Motor neuron (in vitro differentiated cells): ENCODE data around the gene FH. TPM values are rescaled to one million over a fixed set of nuclear protein-coding genes. Genes with fewer than 3 reads are reported as not detected.
A peak's percentile ranks its signal among the peaks of the same experiment; 100 is the strongest.

ENCODE experiments used
- ATAC-seq, 8 experiments: fragments of 200-7000 bp; cut with Tn5 transposase; replicated peaks in 6 of 8; 2 replicates each; pipeline ENCODE4 v1.8.0; 2021; ENCODE audit warnings: mild to moderate bottlenecking in 8 of 8, moderate library complexity in 8 of 8
- H3K27ac ChIP-seq, 2 donors: fragments of 250-450 bp; sonication (Bioruptor Pico); 2 replicates each; pipeline ENCODE4 v1.9.0; 2021; ENCODE audit warnings: antibody characterized with exemption in 2 of 2, mild to moderate bottlenecking in 2 of 2, moderate library complexity in 1 of 2
- H3K4me1 ChIP-seq, 2 donors: fragments of 250-450 bp; sonication (Bioruptor Pico); replicated peaks in 1 of 2; 2 replicates each; pipeline ENCODE4 v1.6.1; 2021; ENCODE audit warnings: antibody characterized with exemption in 2 of 2, mild to moderate bottlenecking in 2 of 2, moderate library complexity in 1 of 2
- H3K4me3 ChIP-seq, 5 donors: fragments of 250-450 bp; sonication (Bioruptor Pico); 2 replicates each; pipeline ENCODE4 v1.9.0; 2021; ENCODE audit warnings: antibody characterized with exemption in 5 of 5, mild to moderate bottlenecking in 5 of 5, moderate library complexity in 4 of 5
- WGBS, 10 experiments: fragments of 450-650 bp; shearing (Covaris generic); methylation state at CpG; one replicate each; pipeline ENCODE4 v1.0.0; 2022; 5-methylcytosine and 5-hydroxymethylcytosine counted together
- in situ Hi-C, 9 experiments: fragments of 400-800 bp; cut with MboI; loops; one replicate each; pipeline ENCODE4 v1.15.0; 2021; ENCODE audit warnings: low sequenced_read_pairs in 9 of 9, low pct_unique_long_range_greater_than_20kb in 2 of 9; ENCODE audit not compliant: unreplicated experiment in 9 of 9
- total RNA-seq, 8 experiments: library from RNA; unstranded; fragments of 300-600 nt; gene quantifications; 2 replicates each; pipeline versions ENCODE4 v1.2.3 to v1.2.4, GENCODE V29; 2022

Gene FH
- total RNA-seq = 100 to 1,000 TPM in 3 of 8 experiments, 10 to 100 TPM in 5; 51.5 to 129 (median 95.5) TPM

DNA sequence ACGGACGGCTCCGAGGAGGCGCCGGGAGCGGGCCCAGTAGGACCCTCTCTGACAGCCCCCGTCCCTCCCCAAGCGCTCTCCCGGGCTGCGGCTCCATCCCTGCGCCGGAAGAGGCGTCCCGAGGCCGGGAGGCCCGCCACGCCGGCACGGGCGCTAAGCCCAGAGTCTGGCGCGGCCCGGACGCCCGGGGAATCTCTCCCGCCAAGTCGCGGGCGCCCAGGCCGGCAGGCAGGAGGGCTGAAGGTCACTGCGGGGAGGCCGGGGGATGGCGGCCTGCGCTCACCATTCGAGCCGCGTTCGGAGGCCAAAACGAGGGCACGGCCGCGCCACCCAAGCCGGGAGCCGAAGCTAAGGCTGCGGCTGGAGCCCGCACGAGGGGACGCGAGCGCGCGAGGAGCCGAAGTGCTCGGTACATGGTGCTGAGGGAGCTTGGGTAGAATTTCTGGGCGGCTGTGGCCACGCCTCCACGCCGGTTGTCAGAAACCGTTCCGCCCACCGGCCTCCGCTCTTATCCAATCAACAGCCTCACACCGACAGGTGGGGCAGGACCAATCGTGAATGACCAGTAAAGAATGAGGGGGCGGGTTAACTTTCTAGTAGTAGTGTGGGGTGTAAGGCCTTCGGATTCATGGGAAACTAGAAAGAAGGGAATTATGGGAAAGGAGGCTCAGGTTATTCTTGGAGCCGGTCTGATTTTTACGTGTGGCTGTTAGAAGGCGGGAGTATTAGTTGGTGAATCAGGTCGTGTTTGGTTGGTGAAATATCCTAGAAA lies at the start of gene FH:
Gene FH (minus strand): TSS at position 448 of the 772 bp plus-strand sequence. CDS start 33 bp downstream, at position 415.
- peaks cover 4 to 24% of the 10 kb centered on the region in 2 donors for H3K4me1 ChIP-seq
- peak within 1 kb of the TSS; percentile 73 to 97 (median 76) for H3K4me3 ChIP-seq
- peak within 1 kb of the TSS; percentile 64 to 72 for H3K27ac ChIP-seq
- ATAC-seq = peak; percentile 91 to 97 (median 96)
- WGBS, 10 experiments = 0 to 1% (median 0%) methylated on average over 1 to 41 of the region's 70 CpGs
- in situ Hi-C loops = loop anchor here in 3 of 9 experiments (10.0 to 25.0 kb wide), 2 partner anchors 315 to 632 kb away; no protein-coding TSS in a partner anchor

DNA sequence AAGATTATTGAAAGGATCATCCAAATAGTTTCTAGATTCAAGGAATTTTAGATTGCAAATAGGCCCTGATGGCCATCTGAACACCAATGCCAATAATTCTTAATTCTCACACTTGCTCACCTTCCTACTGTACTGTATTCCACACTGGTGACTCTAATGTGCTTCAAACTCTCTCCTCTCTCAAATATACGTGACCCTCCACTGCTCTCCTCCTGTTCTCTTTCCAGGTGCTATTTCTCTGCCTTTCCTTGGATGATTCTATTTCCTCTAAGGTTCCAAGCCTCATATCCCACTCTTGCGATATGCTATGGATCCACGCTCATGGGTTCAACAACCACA lies 41.3 kb upstream of the FH start:
- WGBS, 10 experiments = 50 to 100% (median 81%) methylated on average over 1 to 3 of the region's 3 CpGs
- Histone ChIP-seq H3K4me1 (no peaks in the 10 kb centered on the region), H3K27ac (no peak overlapping the region), H3K4me3 (no peak overlapping the region)
- no peak for ATAC-seq
- in situ Hi-C loops = no loop called here

DNA sequence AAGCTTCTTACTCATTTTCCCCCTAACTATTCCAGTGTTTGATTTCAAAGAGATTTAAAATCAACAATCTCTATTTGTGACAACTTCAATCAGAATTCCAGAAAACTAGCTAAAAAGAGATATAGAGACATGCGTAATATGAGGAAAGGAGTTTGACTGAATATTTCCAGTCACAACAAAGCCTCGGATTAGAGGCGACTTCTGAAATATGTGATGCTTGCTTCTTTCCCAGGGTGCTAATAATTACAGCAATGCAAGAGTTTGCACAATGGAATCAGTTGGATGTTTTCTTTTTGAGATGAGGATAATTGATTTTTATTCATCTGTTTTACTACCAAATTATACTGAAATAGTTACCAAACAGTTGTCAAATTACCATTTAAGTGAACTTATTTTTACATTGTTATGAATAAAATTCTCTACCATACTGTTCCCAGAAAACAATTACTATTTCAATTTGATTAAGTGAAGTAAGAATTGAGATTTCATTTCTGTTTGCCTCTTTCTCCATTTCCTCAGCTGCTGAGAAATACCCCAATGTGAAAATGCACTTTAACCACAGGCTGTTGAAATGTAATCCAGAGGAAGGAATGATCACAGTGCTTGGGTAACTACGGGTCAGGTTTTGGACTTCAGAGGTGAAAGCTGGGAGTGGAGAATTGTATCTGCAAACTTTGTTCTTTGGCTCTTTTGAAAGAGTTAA lies 40.7 kb upstream of the FH start:
- no peak for ATAC-seq
- 26 to 96% (median 86%) methylated on average over 1 to 4 of the region's 4 CpGs for WGBS, 10 experiments
- Histone ChIP-seq H3K4me1 (no peaks in the 10 kb centered on the region), H3K4me3 (no peak overlapping the region), H3K27ac (no peak overlapping the region)
- in situ Hi-C loops = no loop called here

DNA sequence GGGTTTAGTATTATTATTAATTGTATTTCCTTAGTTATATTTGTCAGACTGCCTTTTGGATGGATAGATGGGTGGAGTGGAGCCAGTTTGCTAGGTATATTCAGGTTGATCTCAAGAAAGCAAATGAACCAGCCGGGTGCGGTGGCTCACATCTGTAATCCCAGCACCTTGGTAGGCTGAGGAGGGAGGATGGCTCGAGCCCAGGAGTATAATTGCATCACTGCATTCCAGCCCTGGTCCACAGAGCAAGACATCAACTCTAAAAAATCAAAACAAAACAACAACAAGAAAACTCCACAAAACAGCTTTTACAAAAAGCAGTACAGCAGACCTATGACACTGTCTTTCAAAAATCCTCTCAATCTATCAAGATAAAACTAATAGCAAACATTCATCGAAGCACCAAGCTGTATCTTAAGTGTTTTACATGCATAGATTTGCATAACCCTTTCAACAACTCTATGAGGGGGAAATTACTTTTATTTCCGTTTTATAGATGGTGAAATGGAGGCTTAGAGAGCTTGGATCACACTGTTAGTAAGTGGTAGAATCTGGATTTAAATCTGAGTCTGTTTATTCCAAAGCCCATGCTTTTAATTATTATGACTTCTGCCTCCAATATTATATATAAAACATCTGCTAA lies 38.1 kb upstream of the FH start:
- Histone ChIP-seq H3K4me1 (no peaks in the 10 kb centered on the region), H3K27ac (no peak overlapping the region), H3K4me3 (no peak overlapping the region)
- in situ Hi-C loops = no loop called here
- WGBS, 10 experiments = 0 to 88% (median 67%) methylated on average over 1 to 5 of the region's 5 CpGs; no CpG with 5 or more reads in 1 of the 10 experiments
- no peak for ATAC-seq

DNA sequence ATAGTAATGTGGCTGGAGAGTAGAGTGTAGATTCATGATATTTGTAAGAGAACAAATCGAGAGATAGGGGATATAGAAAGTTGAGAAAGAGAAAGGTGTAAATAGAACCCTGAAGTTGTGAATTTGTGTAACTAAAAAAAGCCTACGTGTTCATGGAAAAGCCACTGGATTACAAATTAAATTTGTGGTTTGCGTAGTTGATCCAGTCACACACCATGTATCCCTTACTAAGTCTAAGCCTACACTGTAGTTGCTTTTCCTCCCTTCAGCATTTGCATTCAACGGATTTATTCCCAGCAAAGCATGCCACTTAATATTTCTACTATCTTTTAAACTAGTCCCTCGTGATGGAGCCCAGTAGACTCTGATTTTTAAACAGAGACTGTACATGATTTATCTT lies 37.5 kb upstream of the FH start:
- H3K4me3 ChIP-seq = no peak overlapping the region
- in situ Hi-C loops = no loop called here
- peak in 1 of 8 experiments; percentile 42 for ATAC-seq
- WGBS, 10 experiments = 5 to 100% (median 87%) methylated on average over 1 to 5 of the region's 5 CpGs
- H3K27ac ChIP-seq = no peak overlapping the region
- no peaks in the 10 kb centered on the region for H3K4me1 ChIP-seq

DNA sequence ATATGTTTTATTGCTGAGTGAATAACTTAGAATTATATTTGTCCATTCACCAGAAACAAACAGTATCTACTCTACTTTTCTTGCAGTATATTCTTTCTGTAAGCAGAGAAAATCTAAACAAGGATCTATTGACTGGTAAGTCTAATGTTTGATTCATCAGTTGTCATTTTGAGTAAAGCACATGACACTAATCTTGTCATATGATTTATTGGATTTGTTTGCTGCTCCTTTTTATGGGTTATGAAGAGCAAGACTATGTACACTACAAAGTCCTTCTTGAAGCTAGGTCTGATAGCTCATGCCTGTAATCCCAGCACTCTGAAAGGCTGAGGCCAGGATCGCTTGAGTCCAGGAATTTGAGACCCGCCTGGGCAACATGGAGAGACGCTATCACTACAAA lies 36.0 kb upstream of the FH start:
- no peak overlapping the region for H3K27ac ChIP-seq
- no peaks in the 10 kb centered on the region for H3K4me1 ChIP-seq
- ATAC-seq = no peak
- 77 to 97% (median 88%) methylated on average over 2 to 3 of the region's 3 CpGs; no CpG with 5 or more reads in 4 of the 10 experiments for WGBS, 10 experiments
- in situ Hi-C loops = no loop called here
- H3K4me3 ChIP-seq = no peak overlapping the region

DNA sequence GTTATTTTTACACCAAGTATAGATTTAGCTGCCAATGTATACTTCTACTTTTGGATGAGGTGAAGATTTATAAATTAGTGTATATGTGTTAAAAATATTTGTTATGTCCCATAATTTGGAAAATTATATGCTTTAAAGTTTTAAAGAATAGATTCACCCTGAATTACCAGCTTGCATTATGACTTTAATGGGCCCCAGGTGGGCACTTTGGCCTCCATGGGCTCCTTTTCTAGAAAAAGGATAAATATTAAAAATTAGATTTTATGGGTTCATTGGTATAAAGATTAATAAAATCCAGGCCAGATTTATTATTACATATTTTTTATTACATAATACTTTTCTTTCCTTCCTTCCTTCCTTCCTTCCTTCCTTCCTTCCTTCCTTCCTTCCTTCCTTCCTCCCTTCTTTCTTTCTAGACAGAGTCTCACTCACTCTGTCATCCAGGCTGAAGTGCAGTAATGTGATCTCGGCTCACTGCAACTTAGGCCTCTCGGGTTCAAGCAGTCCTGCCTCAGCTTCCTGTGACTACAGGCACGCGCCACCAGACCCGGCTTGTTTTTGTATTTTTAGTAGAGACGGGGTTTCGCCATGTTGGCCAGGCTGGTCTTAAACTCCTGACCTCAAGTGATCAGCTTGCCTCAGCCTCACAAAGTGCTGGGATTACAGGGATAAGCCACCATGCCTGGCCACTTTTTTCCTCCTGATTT lies 34.5 kb upstream of the FH start:
- ATAC-seq = no peak
- H3K4me3 ChIP-seq = no peak overlapping the region
- H3K27ac ChIP-seq = no peak overlapping the region
- in situ Hi-C loops = no loop called here
- H3K4me1 ChIP-seq = no peaks in the 10 kb centered on the region
- WGBS, 10 experiments = 90 to 97% (median 93%) methylated on average over 2 to 7 of the region's 7 CpGs; no CpG with 5 or more reads in 5 of the 10 experiments

DNA sequence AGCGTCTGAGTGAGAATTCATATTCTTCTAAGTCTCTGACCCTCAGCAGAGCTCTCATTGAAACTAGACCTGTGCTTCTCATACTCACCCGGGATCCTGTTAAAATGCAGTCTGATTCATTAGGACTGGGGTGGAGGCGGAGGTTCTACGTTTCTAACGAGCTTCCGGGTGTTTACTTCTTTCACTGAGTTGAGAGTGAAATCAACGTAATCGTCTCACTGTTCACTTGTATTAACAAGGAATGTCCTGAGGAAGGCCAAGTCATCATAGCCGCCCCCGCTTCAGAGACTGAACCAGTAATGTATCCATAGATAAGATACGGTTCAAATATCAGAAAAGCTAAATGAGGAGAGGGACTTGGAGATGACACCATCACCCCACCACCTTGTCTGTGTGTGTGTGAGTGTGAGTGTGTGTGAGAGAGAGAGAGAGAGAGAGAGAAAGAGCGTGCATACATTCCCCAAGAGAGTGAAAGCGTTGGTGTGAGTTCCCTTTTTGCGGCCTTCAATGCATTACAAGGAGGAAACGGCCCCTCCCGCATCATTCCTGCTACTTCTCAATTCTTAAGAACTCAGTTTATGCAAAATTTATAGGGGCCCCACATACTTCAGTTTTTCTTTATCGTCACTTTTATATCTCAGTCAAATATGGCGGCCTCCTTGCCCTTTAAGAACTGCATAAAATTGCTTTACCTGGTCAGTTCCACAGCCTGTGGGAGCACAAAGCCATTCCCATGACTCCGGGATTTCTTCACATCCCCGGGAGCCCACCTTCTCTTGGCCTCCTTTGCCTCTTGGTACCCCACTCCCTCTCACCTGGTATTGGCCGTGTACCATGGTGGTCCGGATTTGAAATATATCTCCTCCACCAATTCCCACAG lies 32.4 kb upstream of the FH start:
- no peak for ATAC-seq
- H3K4me1 ChIP-seq = no peaks in the 10 kb centered on the region
- WGBS, 10 experiments = 64 to 100% (median 85%) methylated on average over 1 to 22 of the region's 22 CpGs
- no peak overlapping the region for H3K27ac ChIP-seq
- H3K4me3 ChIP-seq = no peak overlapping the region
- in situ Hi-C loops = no loop called here

DNA sequence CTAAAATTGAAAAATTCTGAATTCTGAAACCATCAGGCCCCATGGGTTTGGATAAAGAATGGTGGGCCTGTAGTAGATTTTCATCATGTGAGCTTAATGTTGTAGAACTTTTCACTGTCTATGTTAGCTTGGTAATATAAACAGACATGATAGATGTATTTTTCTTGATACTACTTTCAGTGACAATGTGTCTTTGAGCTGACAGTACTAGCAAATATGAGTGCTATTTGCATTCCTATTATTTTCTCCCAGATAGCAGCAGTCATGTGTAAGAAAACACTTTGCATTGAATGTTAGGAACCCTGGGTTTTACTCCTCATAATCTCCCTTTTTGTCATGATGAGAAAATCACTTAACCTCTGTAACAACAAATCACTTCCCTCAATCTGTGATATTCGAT lies 30.8 kb upstream of the FH start:
- no peak for ATAC-seq
- no peak overlapping the region for H3K4me3 ChIP-seq
- H3K27ac ChIP-seq = no peak overlapping the region
- in situ Hi-C loops = no loop called here
- WGBS, 10 experiments = 0 to 78% (median 54%) methylated on average over 1 of the region's 1 CpG; no CpG with 5 or more reads in 2 of the 10 experiments
- H3K4me1 ChIP-seq = no peaks in the 10 kb centered on the region

DNA sequence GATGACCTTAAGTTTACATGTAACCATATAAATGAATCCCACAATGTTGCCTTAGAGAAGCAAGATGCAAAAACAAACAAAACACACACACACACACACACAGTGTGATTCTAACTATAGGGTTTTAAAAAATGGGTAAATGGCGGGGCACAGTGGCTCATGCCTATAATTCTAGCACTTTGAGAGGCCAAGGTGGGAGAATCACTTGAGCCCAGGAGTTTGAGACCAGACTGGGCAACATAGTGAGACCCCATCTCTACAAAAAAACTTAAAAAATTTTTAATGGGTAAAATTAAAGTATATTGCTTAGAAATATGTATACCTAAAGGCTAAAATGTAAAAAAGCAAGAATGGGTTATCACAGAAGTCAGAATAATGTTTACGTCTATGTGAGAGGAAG lies 28.5 kb upstream of the FH start:
- WGBS, 10 experiments = 0 to 100% (median 66%) methylated on average over 1 to 2 of the region's 2 CpGs; no CpG with 5 or more reads in 1 of the 10 experiments
- in situ Hi-C loops = loop anchor here in 4 of 9 experiments (25.0 kb wide), 2 partner anchors 289 to 464 kb away; partner anchors contain the start of gene EXO1 (in 3 of the 4)
- no peak overlapping the region for H3K27ac ChIP-seq
- no peak for ATAC-seq
- H3K4me3 ChIP-seq = no peak overlapping the region
- H3K4me1 ChIP-seq = no peaks in the 10 kb centered on the region

DNA sequence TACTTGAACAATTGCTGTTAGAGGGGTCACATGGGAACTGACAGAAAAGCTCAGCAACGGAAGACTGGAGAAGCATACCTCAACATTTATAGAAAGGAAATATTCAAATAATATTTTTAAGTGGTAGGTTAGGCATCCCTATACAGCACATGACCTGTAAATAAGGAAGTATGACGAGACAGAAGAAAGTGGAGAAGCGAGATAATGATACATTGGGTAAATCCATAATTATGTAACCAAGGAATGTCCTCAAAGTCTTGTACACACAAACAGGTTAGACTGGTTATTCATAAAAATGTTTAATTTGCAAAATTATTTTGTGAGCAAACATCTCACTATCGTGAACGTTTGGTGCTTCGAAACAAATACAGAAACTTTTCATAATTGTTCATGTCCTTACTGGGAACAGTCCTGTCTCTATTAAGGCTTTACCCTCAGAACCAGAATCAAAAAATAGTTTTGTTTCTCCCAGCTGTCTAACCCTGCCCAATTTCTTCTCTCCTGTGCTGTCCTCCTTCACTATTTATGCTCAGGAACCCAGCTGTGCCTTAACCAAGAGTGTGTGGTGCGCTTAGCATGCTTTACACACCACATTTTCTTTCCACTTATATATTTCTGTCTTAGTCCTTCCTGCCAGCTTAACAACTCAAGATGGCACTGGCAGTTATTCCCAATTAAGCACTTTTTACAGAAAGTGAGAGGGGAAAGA lies 22.8 kb upstream of the FH start:
- in situ Hi-C loops = loop anchor here in 4 of 9 experiments (25.0 kb wide), 2 partner anchors 295 to 470 kb away; partner anchors contain the start of gene EXO1 (in 3 of the 4)
- Histone ChIP-seq H3K27ac (no peak overlapping the region), H3K4me1 (no peaks in the 10 kb centered on the region), H3K4me3 (no peak overlapping the region)
- 62 to 98% (median 88%) methylated on average over 3 to 7 of the region's 7 CpGs for WGBS, 10 experiments
- ATAC-seq = no peak
